Suprapubic skin (tissue), 4 donors: ENCODE data around the gene CD151.

Experiments
- CTCF ChIP-seq, 2 donors: fragments of 200-600 bp in 1 of 2; fragments of 450-650 bp in 1 of 2; sonication (generic) in 1 of 2; IDR thresholded peaks; one replicate each; pipeline ENCODE4 v1.5.1; 2016 to 2019; ENCODE audit warnings: antibody characterized with exemption in 2 of 2, mild to moderate bottlenecking in 1 of 2, moderate library complexity in 1 of 2
- EP300 ChIP-seq: sonication (generic); formaldehyde crosslinking; IDR thresholded peaks from one replicate; pipeline ENCODE4 v1.6.1; 2017; ENCODE audit warnings: antibody characterized with exemption
- POLR2A ChIP-seq, 2 donors: fragments of 450-650 bp; IDR thresholded peaks; one replicate each; pipeline ENCODE4 v1.6.1; 2017; ENCODE audit warnings: antibody characterized with exemption in 2 of 2, mild to moderate bottlenecking in 2 of 2, moderate library complexity in 2 of 2
- POLR2AphosphoS5 ChIP-seq, 3 donors: sonication (generic); formaldehyde crosslinking; IDR thresholded peaks; one replicate each; pipeline ENCODE4 v1.6.1; 2017; ENCODE audit warnings: antibody characterized with exemption in 3 of 3

DNA sequence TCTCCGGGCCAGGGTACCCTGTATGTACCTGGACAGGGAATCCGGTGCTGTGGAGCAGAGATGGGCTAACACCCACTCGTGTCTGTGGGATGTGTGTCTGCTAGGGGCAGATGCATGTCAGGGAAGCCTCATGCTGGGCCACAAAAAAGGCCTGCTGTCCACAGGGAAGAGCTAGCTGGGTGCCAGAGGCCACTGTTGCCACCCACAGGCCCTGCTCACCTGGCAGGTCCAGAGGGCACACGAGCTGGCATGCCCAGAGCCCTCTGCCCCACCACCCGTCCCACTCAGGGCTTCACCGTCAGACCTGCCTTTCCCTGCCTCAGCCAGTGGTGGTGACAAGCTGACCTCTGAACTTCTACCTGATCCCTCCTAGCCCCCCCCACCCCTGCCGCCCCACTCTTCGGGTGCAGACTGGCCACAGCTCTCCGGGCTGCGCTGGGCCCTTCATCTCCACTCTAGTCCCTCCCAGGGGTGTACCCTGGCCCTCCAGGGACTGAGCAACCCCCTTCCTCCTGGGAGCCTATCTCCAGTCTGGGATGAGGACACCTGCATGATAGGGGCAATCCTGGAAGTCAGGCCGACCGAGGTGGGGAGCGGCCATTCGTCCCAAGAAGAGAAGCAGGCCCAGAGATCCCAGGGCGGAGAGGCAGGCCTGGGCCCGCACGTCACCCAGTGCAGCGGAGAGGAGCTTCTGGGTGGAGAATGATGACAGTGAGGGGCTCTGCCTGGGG, 36.0 kb upstream of the CD151 start:
- TF ChIP-seq CTCF (IDR thresholded peaks at IDR 0.05) (no peak), POLR2A (IDR thresholded peaks at IDR 0.05) (no peak), EP300 (no peak), POLR2AphosphoS5 (IDR thresholded peaks at IDR 0.05) (no peak)
